H1 (cell line): ENCODE measurements around the gene EPB41L4B. TPM values are rescaled to one million over a fixed set of nuclear protein-coding genes. Genes with fewer than 3 reads are reported as not detected.

ENCODE experiments used
- CTCF ChIA-PET: fragments of 300-600 bp; sonication (Branson Sonifier 250); formaldehyde crosslinking; loops from one replicate; lab custom pipeline; 2021; ENCODE audit not compliant: partially characterized antibody; lab: Charles Lee
- POLR2A ChIA-PET: fragments of 300-600 bp; sonication (Branson Sonifier 250); formaldehyde crosslinking; loops from one replicate; lab custom pipeline; 2021; ENCODE audit warnings: inconsistent platforms; ENCODE audit not compliant: partially characterized antibody; lab: Charles Lee
- DNase-seq, 2 experiments: peaks; one replicate each; pipeline versions ENCODE4 v3.0.0 to v3.0.0-alpha.2; 2010 to 2022; ENCODE audit warnings: low spot score in 2 of 2, low read depth in 1 of 2, mixed read lengths in 1 of 2
- FAIRE-seq: peaks from 2 replicates; lab custom pipeline; 2011; peaks lifted over from hg19 to GRCh38; lab: Jason Lieb, UNC
- H2AFZ ChIP-seq: 2 replicates; pipeline ENCODE4 v1.8.1; 2012; ENCODE audit warnings: low read length, inconsistent platforms
- H2AK5ac ChIP-seq: 2 replicates; pipeline ENCODE4 v1.6.1; 2013; ENCODE audit warnings: low read depth, low read length
- H2BK120ac ChIP-seq: replicated peaks from 2 replicates; pipeline ENCODE3; 2013; ENCODE audit warnings: low read depth, low read length, inconsistent platforms
- H2BK12ac ChIP-seq: 2 replicates; pipeline ENCODE4 v1.6.1; 2013; ENCODE audit warnings: low read depth, low read length
- H2BK15ac ChIP-seq: 2 replicates; pipeline ENCODE4 v1.6.1; 2013; ENCODE audit warnings: low read length
- H2BK20ac ChIP-seq: 2 replicates; pipeline ENCODE4 v1.6.1; 2013; ENCODE audit warnings: low read length
- H2BK5ac ChIP-seq: 2 replicates; pipeline ENCODE4 v1.6.1; 2013; ENCODE audit warnings: low read depth, low read length
- H3K14ac ChIP-seq: 2 replicates; pipeline ENCODE4 v1.6.1; 2013; ENCODE audit warnings: inconsistent platforms; ENCODE audit not compliant: insufficient read length
- H3K18ac ChIP-seq: 2 replicates; pipeline ENCODE4 v1.6.1; 2013; ENCODE audit warnings: low read length; ENCODE audit errors: extremely low read depth
- H3K23ac ChIP-seq: 2 replicates; pipeline ENCODE4 v1.6.1; 2013; ENCODE audit warnings: inconsistent platforms; ENCODE audit not compliant: insufficient read length
- H3K23me2 ChIP-seq: 2 replicates; pipeline ENCODE4 v1.6.1; 2013; ENCODE audit warnings: low read depth, low read length
- H3K27ac ChIP-seq: 2 replicates; pipeline ENCODE4 v1.6.1; 2011; ENCODE audit warnings: low read depth, low read length, inconsistent platforms
- H3K27me3 ChIP-seq, 4 experiments: replicated peaks in 1 of 4; 1 replicate in 1 of 4; 2 replicates in 3 of 4; pipeline versions ENCODE4 v1.6.1 to v1.8.1; 2011 to 2013; ENCODE audit warnings: low read length in 3 of 4, mild to moderate bottlenecking in 3 of 4, inconsistent platforms in 2 of 4, mixed read lengths in 2 of 4, moderate library complexity in 1 of 4; ENCODE audit not compliant: control insufficient read depth in 3 of 4, insufficient read depth in 3 of 4; ENCODE audit errors: extremely low read depth in 1 of 4
- H3K36me3 ChIP-seq, 4 experiments: 2 replicates each; pipeline versions ENCODE4 v1.6.1 to v1.8.1; 2011 to 2013; ENCODE audit warnings: mild to moderate bottlenecking in 4 of 4, low read length in 3 of 4, moderate library complexity in 2 of 4, control low read depth in 1 of 4, inconsistent platforms in 1 of 4; ENCODE audit not compliant: insufficient read depth in 4 of 4, control insufficient read depth in 2 of 4
- H3K4ac ChIP-seq: replicated peaks from 2 replicates; pipeline ENCODE3; 2013; ENCODE audit warnings: low read length, low read depth, mixed read lengths, inconsistent platforms; ENCODE audit not compliant: insufficient read length
- H3K4me1 ChIP-seq, 4 experiments: replicated peaks in 1 of 4; 1 replicate in 1 of 4; 2 replicates in 3 of 4; pipeline versions ENCODE4 v1.6.1 to v1.8.1; 2011 to 2013; ENCODE audit warnings: low read length in 3 of 4, inconsistent platforms in 2 of 4, mixed read lengths in 1 of 4; ENCODE audit not compliant: insufficient read depth in 4 of 4, control insufficient read depth in 3 of 4
- H3K4me2 ChIP-seq, 2 experiments: 2 replicates each; pipeline versions ENCODE4 v1.6.1 to v1.8.1; 2011 to 2013; ENCODE audit warnings: low read depth in 2 of 2, low read length in 2 of 2, control low read depth in 1 of 2, inconsistent platforms in 1 of 2, mild to moderate bottlenecking in 1 of 2; ENCODE audit not compliant: insufficient read depth in 1 of 2
- H3K4me3 ChIP-seq, 4 experiments: fragments of 200-600, 300-600 bp in 1 of 4; sonication (generic), shearing (Covaris generic), sonication (Bioruptor Twin) in 1 of 4; 2 replicates each; pipeline versions ENCODE4 v1.5.1 to v1.8.1; 2011 to 2016; ENCODE audit warnings: low read length in 4 of 4, low read depth in 3 of 4, control low read depth in 2 of 4, inconsistent platforms in 2 of 4, mild to moderate bottlenecking in 2 of 4, mixed read lengths in 1 of 4, moderate library complexity in 1 of 4; ENCODE audit not compliant: insufficient read depth in 2 of 4; ENCODE audit errors: extremely low read depth in 1 of 4
- H3K56ac ChIP-seq: replicated peaks from 2 replicates; pipeline ENCODE3; 2013; ENCODE audit warnings: low read depth, mild to moderate bottlenecking, mixed read lengths, low read length, inconsistent platforms; ENCODE audit not compliant: insufficient read length
- H3K79me1 ChIP-seq: 2 replicates; pipeline ENCODE4 v1.6.1; 2013; ENCODE audit warnings: low read depth, low read length, control low read depth
- H3K79me2 ChIP-seq, 2 experiments: 2 replicates each; pipeline versions ENCODE4 v1.6.1 to v1.8.1; 2012 to 2013; ENCODE audit warnings: low read length in 2 of 2, mild to moderate bottlenecking in 2 of 2, inconsistent platforms in 1 of 2; ENCODE audit not compliant: insufficient read depth in 2 of 2, control insufficient read depth in 1 of 2
- H3K9ac ChIP-seq, 4 experiments: replicated peaks in 1 of 4; 1 replicate in 1 of 4; 2 replicates in 3 of 4; pipeline versions ENCODE4 v1.6.1 to v1.8.1; 2011 to 2013; ENCODE audit warnings: low read depth in 3 of 4, low read length in 3 of 4, control low read depth in 2 of 4, mild to moderate bottlenecking in 2 of 4, moderate library complexity in 2 of 4, inconsistent platforms in 1 of 4; ENCODE audit errors: extremely low read depth in 1 of 4
- H3K9me3 ChIP-seq, 2 experiments: 2 replicates each; pipeline versions ENCODE4 v1.6.1 to v1.8.1; 2012 to 2013; ENCODE audit warnings: mild to moderate bottlenecking in 2 of 2, moderate library complexity in 2 of 2, control low read depth in 1 of 2, inconsistent platforms in 1 of 2, low read depth in 1 of 2, low read length in 1 of 2, mixed read lengths in 1 of 2; ENCODE audit not compliant: insufficient read depth in 2 of 2
- H4K20me1 ChIP-seq, 2 experiments: replicated peaks in 1 of 2; 2 replicates each; pipeline versions ENCODE3 to v1.8.1; 2011 to 2013; ENCODE audit warnings: inconsistent platforms in 2 of 2, low read length in 2 of 2, mild to moderate bottlenecking in 1 of 2; ENCODE audit not compliant: insufficient read depth in 2 of 2, control insufficient read depth in 1 of 2
- H4K5ac ChIP-seq: 2 replicates; pipeline ENCODE4 v1.6.1; 2013; ENCODE audit warnings: low read length, low read depth, mixed read lengths, inconsistent platforms; ENCODE audit not compliant: insufficient read length
- H4K8ac ChIP-seq: 2 replicates; pipeline ENCODE4 v1.8.0; 2013; ENCODE audit warnings: mild to moderate bottlenecking, moderate library complexity, low read length, inconsistent platforms; ENCODE audit not compliant: insufficient read depth; ENCODE audit errors: extremely low read depth
- H4K91ac ChIP-seq: replicated peaks from 2 replicates; pipeline ENCODE3; 2013; ENCODE audit warnings: low read length, mixed read lengths, inconsistent platforms; ENCODE audit not compliant: insufficient read length
- KDM5A ChIP-seq: fragments of 200-600 bp; IDR thresholded peaks from 2 replicates; pipeline ENCODE4 v1.7.1; 2012; ENCODE audit warnings: mild to moderate bottlenecking, low read length, inconsistent platforms, mixed read lengths
- WGBS, 2 experiments: shearing (Covaris generic) in 1 of 2; methylation state at CpG; one replicate each; pipeline versions ENCODE4 v1.1.6 to v1.1.7; 2013 to 2015; ENCODE audit warnings: low lambda C conversion rate in 2 of 2, mixed read lengths in 2 of 2, inconsistent platforms in 1 of 2, low coverage in 1 of 2, missing lambda C conversion rate in 1 of 2; ENCODE audit not compliant: insufficient replicate concordance in 2 of 2, insufficient coverage in 1 of 2, insufficient read length in 1 of 2; ENCODE audit errors: extremely low coverage in 1 of 2, missing lambda C conversion rate in 1 of 2; 5-methylcytosine and 5-hydroxymethylcytosine counted together
- polyA plus RNA-seq, 7 experiments: library from polyadenylated mRNA; depleted of rRNA in 3 of 7; stranded (reverse) in 5 of 7; unstranded in 2 of 7; fragments of >200 nt in 5 of 7; fragments of 200-250 nt in 2 of 7; gene quantifications; 1 replicate in 5 of 7; 2 replicates in 1 of 7; 4 replicates in 1 of 7; pipeline versions ENCODE4 v1.2.1 to v1.2.3, GENCODE V29; 2011 to 2013; ENCODE audit warnings: missing spikeins in 2 of 7, mixed read lengths in 2 of 7
- total RNA-seq: library from RNA; stranded (reverse); fragmentation: NEBNext Ultra II Directional; extraction: Animal tissue kit (Norgen Biotek cat#: 25700); gene quantifications from 2 replicates; pipeline ENCODE4 v1.2.1, GENCODE V29; 2021

EPB41L4B gene
- total and polyA plus RNA-seq, 2 of the 8 experiments (the other 6 are each of a cell fraction or from before 2014, with no cell fraction given), result 11.9 to 25.0 TPM

- H3K79me2 ChIP-seq, result no peaks in the 10 kb centered on the region
- H3K4me2 ChIP-seq, result no peak overlapping the region
- H3K23me2 ChIP-seq, result no peaks in the 10 kb centered on the region
- no peaks in the 10 kb centered on the region for H3K27me3 ChIP-seq
- no peak overlapping the region for H4K8ac ChIP-seq
- ChIA-PET CTCF (no interaction called here), POLR2A (no interaction called here)
- H2BK15ac ChIP-seq, result no peak overlapping the region
- H2AFZ ChIP-seq, result peak overlapping the region; percentile 58; the same call in 1 of the 2 replicates
- no peak overlapping the region for H3K56ac ChIP-seq
- no peak for FAIRE-seq
- H2AK5ac ChIP-seq, result no peak overlapping the region
- H3K18ac ChIP-seq, result no peak overlapping the region
- WGBS, 2 experiments, result 87% methylated on average over 7 of the region's 7 CpGs; no CpG with 5 or more reads in 1 of the 2 experiments
- H3K9me3 ChIP-seq, result no peaks in the 10 kb centered on the region
- H2BK20ac ChIP-seq, result no peak overlapping the region
- no peaks in the 10 kb centered on the region for H3K36me3 ChIP-seq
- H3K14ac ChIP-seq, result no peak overlapping the region
- H3K9ac ChIP-seq, result no peak overlapping the region
- H4K5ac ChIP-seq, result no peak overlapping the region
- DNase-seq, result no peak
- H4K20me1 ChIP-seq, result no peaks in the 10 kb centered on the region
- no peaks in the 10 kb centered on the region for H3K79me1 ChIP-seq
- H3K23ac ChIP-seq, result no peak overlapping the region
- H3K27ac ChIP-seq, result no peak overlapping the region
- no peak overlapping the region for H2BK120ac ChIP-seq
- no peak overlapping the region for H2BK12ac ChIP-seq
- H2BK5ac ChIP-seq, result no peak overlapping the region
- no peaks in the 10 kb centered on the region; a peak in 2 of 7 replicates for H3K4me1 ChIP-seq
- no peak overlapping the region for H4K91ac ChIP-seq
- H3K4ac ChIP-seq, result no peak overlapping the region
- H3K4me3 ChIP-seq, result no peak overlapping the region
- no peak for TF ChIP-seq KDM5A
Measured at GRCh38 chr9:109335121-109335520, 14.3 kb upstream of the EPB41L4B start.
